ENCODE data around the gene YWHAH.

The YWHAH gene

GRCh38 chr22:31935961-31936635, 8.2 kb upstream of the YWHAH start:
- DNase-seq (ENCODE audit: low read depth in 1 of 2, low spot score in 1 of 2), result no peak
- no peak for TF ChIP-seq GABPA (IDR thresholded peaks at IDR 0.05; ENCODE audit: low read depth)
- TF ChIP-seq POLR2AphosphoS5 (IDR thresholded peaks at IDR 0.05; ENCODE audit: low read depth), result no peak
- no peak overlapping the region for H3K4me3 ChIP-seq (replicated peaks; ENCODE audit: insufficient read depth, low read length)
- no peaks in the 10 kb centered on the region for H3K27me3 ChIP-seq (ENCODE audit: insufficient read depth, poor library complexity, severe bottlenecking)
- no peak overlapping the region for H3K27ac ChIP-seq (replicated peaks)

DNA sequence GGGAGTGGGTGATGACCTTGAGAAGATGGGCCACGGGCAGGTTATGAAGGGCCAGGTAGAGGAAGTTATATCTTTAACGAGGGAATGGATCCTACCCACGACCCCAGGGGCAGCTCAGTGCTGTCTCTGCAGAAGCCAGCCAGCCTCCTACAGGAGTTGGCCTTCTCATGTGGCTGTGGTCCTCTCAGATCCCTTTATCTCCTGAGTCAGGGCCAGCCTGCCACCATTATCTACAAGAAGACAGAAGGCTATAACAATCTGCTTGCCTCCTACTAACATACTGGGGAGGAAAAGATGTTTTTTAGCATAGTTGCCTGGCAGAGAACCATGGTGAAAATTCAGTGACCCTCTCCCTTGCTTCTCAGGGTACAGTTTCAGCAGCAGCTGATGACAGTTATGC, 7.0 kb upstream of the YWHAH start:
- Histone ChIP-seq H3K27ac (replicated peaks) (no peak overlapping the region), H3K4me3 (replicated peaks; ENCODE audit: insufficient read depth, low read length) (no peak overlapping the region), H3K27me3 (ENCODE audit: insufficient read depth, poor library complexity, severe bottlenecking) (no peaks in the 10 kb centered on the region)
- no peak for TF ChIP-seq GABPA (IDR thresholded peaks at IDR 0.05; ENCODE audit: low read depth)
- no peak for TF ChIP-seq POLR2AphosphoS5 (IDR thresholded peaks at IDR 0.05; ENCODE audit: low read depth)
- TF ChIP-seq SPI1 (IDR thresholded peaks at IDR 0.05; ENCODE audit: borderline replicate concordance, low read depth), result no peak
- no peak for TF ChIP-seq CTCF (IDR thresholded peaks at IDR 0.05; ENCODE audit: insufficient read depth, low read length)
- no peak for TF ChIP-seq REST (IDR thresholded peaks at IDR 0.05; ENCODE audit: insufficient replicate concordance, low read depth)
- DNase-seq (ENCODE audit: low read depth in 1 of 2, low spot score in 1 of 2), result no peak

- H3K4me3 ChIP-seq (replicated peaks; ENCODE audit: insufficient read depth, low read length), result no peak overlapping the region
- DNase-seq (ENCODE audit: low read depth in 1 of 2, low spot score in 1 of 2), result no peak
- no peaks in the 10 kb centered on the region for H3K27me3 ChIP-seq (ENCODE audit: insufficient read depth, poor library complexity, severe bottlenecking)
Measured at GRCh38 chr22:31938296-31938695, 6.0 kb upstream of the YWHAH start.

More at GRCh38 chr22:31938296-31938695, 6.0 kb upstream of the YWHAH start:
- H3K27ac ChIP-seq (replicated peaks), result no peak overlapping the region
- TF ChIP-seq SPI1 (IDR thresholded peaks at IDR 0.05; ENCODE audit: borderline replicate concordance, low read depth) (no peak), CTCF (IDR thresholded peaks at IDR 0.05; ENCODE audit: insufficient read depth, low read length) (no peak), GABPA (IDR thresholded peaks at IDR 0.05; ENCODE audit: low read depth) (no peak), REST (IDR thresholded peaks at IDR 0.05; ENCODE audit: insufficient replicate concordance, low read depth) (no peak), POLR2AphosphoS5 (IDR thresholded peaks at IDR 0.05; ENCODE audit: low read depth) (no peak)

All from HL-60 (cell line).